Naive thymus-derived CD8-positive, alpha-beta T cell (primary cell): ENCODE measurements around the gene VAMP8. TPM values are rescaled to one million over a fixed set of nuclear protein-coding genes. Genes with fewer than 3 reads are reported as not detected.

Experiments
- ATAC-seq, 2 donors: fragments of 150-1000 bp; cut with Tn5 transposase in 1 of 2; sonication (Bioruptor Pico), chemical (Tn5 transposase) in 1 of 2; 1 replicate in 1 of 2; 2 replicates in 1 of 2; pipeline ENCODE4 v1.10.0; 2021; ENCODE audit warnings: mild to moderate bottlenecking in 2 of 2, moderate library complexity in 2 of 2
- POLR2A ChIA-PET: fragments of 350-600 bp; sonication (Branson Sonifier 250); formaldehyde crosslinking; loops from one replicate; lab custom pipeline; 2021; ENCODE audit warnings: antibody characterized with exemption; lab: Charles Lee
- DNase-seq, 10 donors: peaks; one replicate each; pipeline versions ENCODE4 v3.0.0 to v3.0.0-alpha.2; 2020 to 2022
- H3K27ac Mint-ChIP-seq, 10 donors: one replicate each; pipeline ENCODE4 v1.8.0; 2020 to 2022; ENCODE audit warnings: mild to moderate bottlenecking in 10 of 10, mixed read lengths in 10 of 10, moderate library complexity in 4 of 10, inconsistent platforms in 1 of 10
- H3K27me3 Mint-ChIP-seq, 5 donors: one replicate each; pipeline ENCODE4 v1.8.0; 2021 to 2022; ENCODE audit warnings: mixed read lengths in 5 of 5
- H3K36me3 Mint-ChIP-seq, 3 donors: one replicate each; pipeline ENCODE4 v1.8.0; 2020 to 2022; ENCODE audit warnings: mixed read lengths in 3 of 3, mild to moderate bottlenecking in 2 of 3, inconsistent platforms in 1 of 3
- H3K4me1 Mint-ChIP-seq, 4 donors: one replicate each; pipeline ENCODE4 v1.8.0; 2021 to 2022; ENCODE audit warnings: mixed read lengths in 4 of 4
- H3K4me3 Mint-ChIP-seq, 10 donors: one replicate each; pipeline ENCODE4 v1.8.0; 2020 to 2022; ENCODE audit warnings: mild to moderate bottlenecking in 10 of 10, mixed read lengths in 10 of 10, moderate library complexity in 6 of 10, inconsistent platforms in 1 of 10
- H3K9me3 Mint-ChIP-seq, 9 donors: one replicate each; pipeline ENCODE4 v1.8.0; 2020 to 2022; ENCODE audit warnings: mixed read lengths in 9 of 9, mild to moderate bottlenecking in 3 of 9, inconsistent platforms in 1 of 9, moderate library complexity in 1 of 9
- polyA plus RNA-seq, 3 donors: library from polyadenylated mRNA; unstranded; fragments of 300-500 nt; fragmentation: Illumina TruSeq; gene quantifications; one replicate each; pipeline ENCODE4 v1.2.3, GENCODE V29; 2021
- total RNA-seq, 8 experiments: library from RNA in 2 of 8; stranded (reverse) in 2 of 8; gene quantifications; one replicate each; pipeline ENCODE4 v1.2.3 and lab custom pipeline; 2021 to 2026

Gene VAMP8
- 10 to 100 TPM; 71.4 to 73.9 TPM for total RNA-seq
- polyA plus RNA-seq: 100 to 1,000 TPM; 321 to 405 (median 373) TPM
- 30.5 to 48.3 (median 34.0) reads per million in 6 experiments for total RNA-seq (lab: John Stamatoyannopoulos, UW)

DNA sequence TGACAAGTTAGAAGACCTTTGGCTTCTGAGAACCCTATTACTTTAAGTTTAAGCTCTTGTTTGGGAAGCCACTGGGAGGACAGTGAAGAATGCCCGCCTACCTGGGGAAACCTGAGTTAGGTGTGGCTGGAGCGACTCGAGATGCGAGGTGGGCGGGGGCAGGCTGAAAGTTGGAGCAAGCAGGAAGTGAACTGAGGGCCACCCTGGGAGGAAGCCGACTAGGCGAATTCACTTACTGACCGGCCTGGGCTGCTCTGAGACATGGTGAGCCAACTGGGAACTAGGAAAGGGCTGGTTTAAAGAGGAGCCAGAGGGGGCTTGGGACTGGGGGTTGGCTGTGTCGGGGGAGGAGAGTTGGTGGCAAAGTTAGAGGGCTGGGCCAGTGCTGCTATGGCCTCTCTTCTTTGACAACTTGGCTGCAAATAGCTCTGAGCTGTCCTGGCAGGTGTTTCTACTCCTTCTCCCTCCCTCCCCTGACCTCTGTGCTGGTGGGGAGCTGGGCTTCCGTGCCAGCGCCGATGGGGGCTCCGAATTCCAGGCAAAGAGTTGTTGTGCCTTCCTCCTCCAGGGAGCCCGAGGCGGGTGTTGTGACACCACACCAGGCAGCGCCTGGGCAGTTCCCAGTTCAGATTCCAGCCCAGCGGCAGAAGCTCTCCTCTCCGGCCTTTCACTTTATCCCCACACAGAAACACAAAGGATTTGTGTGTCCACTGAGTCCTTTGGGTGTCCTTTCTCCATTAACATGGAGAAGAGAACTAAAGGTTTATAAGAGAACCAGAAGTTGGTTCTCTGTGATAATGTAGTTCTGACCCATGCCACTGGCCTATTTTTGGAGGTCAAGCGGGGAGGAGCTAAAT lies at the start of gene VAMP8:
Gene VAMP8 (plus strand): TSS at position 201 of the 857 bp plus-strand sequence. CDS start 61 bp downstream, at position 262.
- Mint-ChIP-seq H3K4me3 (peak within 1 kb of the TSS; percentile 88 to 98 (median 94)), H3K4me1 (peaks cover 23 to 43% (median 43%) of the 10 kb centered on the region in 4 donors), H3K27ac (peak within 1 kb of the TSS; percentile 88 to 98 (median 93)), H3K9me3 (no peaks in the 10 kb centered on the region), H3K36me3 (peaks cover 0 to 21% (median 7%) of the 10 kb centered on the region in 3 donors), H3K27me3 (no peaks in the 10 kb centered on the region)
- DNase-seq (peak; percentile 41 to 80 (median 49)), ATAC-seq (peak; percentile 81 to 86)
- POLR2A ChIA-PET: interaction anchor here (0.7 to 3.2 kb wide), 11 partner anchors 10 to 146 kb away, joined by 3 to 29 read pairs (median 5); partner anchors contain the start of genes C2orf68 and RNF181

DNA sequence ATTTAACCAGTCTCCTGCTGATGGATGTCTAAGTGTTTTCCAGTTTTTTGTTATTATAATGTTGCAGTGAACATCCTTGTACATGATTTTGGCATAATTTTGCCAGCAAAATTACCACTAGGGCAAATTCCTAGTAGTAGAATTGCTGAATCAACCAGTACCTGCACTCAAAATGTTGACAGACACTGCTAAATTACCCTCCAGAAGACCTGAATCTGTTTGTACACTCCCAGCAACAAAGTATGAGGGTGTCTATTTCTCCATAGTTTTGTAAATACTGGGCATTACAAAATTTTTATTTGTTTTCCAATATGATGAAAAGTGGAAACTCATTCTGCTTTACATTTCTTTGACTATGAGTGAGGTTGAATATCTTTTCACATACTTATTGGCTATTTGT lies 49.6 kb upstream of the VAMP8 start:
- Mint-ChIP-seq H3K27ac (no peak overlapping the region), H3K4me1 (peaks cover 0 to 6% (median 5%) of the 10 kb centered on the region in 4 donors), H3K9me3 (no peaks in the 10 kb centered on the region), H3K27me3 (peaks cover 0 to 9% (median 5%) of the 10 kb centered on the region in 5 donors), H3K4me3 (no peak overlapping the region), H3K36me3 (no peaks in the 10 kb centered on the region)
- DNase-seq (no peak), ATAC-seq (no peak)
- POLR2A ChIA-PET: no interaction called here

DNA sequence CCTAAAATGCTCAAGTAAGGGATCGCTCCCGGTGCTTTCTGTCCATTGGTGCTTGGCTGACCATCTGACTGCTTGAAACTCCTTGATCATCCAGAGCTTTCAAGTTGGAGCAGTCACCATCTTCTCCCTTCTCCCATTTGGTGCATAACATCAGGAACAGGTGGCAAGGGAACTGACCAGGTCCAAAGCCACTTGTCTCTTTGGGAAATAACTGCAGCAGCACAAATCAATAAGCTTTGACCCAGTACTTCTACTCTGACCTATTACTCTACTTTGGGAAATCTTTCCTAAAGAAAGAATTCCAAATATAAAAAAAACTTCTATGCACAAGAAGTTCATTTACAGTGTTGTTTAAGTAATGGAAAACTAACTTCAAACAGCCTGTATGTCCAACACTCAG lies 49.0 kb upstream of the VAMP8 start:
- H3K36me3 Mint-ChIP-seq: no peaks in the 10 kb centered on the region
- ATAC-seq (no peak), DNase-seq (no peak)
- H3K4me1 Mint-ChIP-seq: peaks cover 0 to 6% (median 5%) of the 10 kb centered on the region in 4 donors
- H3K9me3 Mint-ChIP-seq: no peaks in the 10 kb centered on the region
- no peak overlapping the region for H3K27ac Mint-ChIP-seq
- POLR2A ChIA-PET: interaction anchor here (2.0 kb wide), 1 partner anchor 10 kb away, joined by 6 read pairs; the partner anchor contains the start of gene MAT2A
- peaks cover 0 to 9% (median 5%) of the 10 kb centered on the region in 5 donors for H3K27me3 Mint-ChIP-seq
- H3K4me3 Mint-ChIP-seq: no peak overlapping the region

DNA sequence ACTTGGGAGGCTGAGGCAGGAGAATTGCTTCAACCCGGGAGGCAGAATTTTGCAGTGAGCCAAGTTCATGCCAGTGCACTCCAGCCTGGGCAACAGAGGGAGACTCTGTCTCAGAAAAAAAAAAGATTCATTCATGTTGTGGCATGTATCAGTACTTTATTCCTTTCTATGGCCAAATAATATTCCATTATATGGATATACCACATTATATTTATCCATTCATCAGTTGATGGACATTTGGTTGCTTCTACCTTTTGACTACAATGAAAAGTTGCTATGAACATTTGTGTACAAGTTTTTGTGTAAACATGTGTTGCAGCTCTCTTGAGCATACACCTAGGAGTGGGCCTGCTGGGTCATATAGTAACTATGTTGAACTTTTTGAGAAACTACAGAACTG lies 47.6 kb upstream of the VAMP8 start:
- Mint-ChIP-seq H3K4me3 (no peak overlapping the region), H3K4me1 (no peaks in the 10 kb centered on the region), H3K27me3 (peaks cover 0 to 9% (median 5%) of the 10 kb centered on the region in 5 donors), H3K9me3 (no peaks in the 10 kb centered on the region), H3K36me3 (no peaks in the 10 kb centered on the region), H3K27ac (no peak overlapping the region)
- POLR2A ChIA-PET: interaction anchor here (2.0 kb wide), 1 partner anchor 9 kb away, joined by 6 read pairs; the partner anchor contains the start of gene MAT2A
- ATAC-seq: no peak
- DNase-seq: no peak

DNA sequence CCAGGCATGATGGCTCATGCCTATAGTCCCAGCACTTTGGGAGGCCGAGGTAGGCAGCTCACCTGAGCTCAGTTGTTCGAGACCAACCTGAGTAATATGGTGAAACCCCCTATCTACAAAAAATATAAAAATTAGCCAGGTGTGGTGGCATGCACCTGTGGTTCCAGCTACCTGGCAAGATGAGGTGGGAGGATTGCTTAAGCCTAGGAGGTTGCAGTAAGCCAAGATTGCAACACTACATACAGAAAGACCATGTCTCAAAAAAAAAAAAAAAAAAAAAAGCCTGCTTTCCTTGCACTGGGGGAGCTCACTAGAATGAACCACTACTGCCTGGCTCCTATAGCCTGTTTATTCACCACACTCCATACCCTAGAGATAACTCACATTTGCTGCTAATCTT lies 45.8 kb upstream of the VAMP8 start:
- Mint-ChIP-seq H3K9me3 (no peaks in the 10 kb centered on the region), H3K27me3 (peaks cover 0 to 8% (median 4%) of the 10 kb centered on the region in 5 donors), H3K4me3 (no peak overlapping the region), H3K36me3 (no peaks in the 10 kb centered on the region), H3K27ac (no peak overlapping the region), H3K4me1 (peaks cover 0 to 4% (median 0%) of the 10 kb centered on the region in 4 donors)
- POLR2A ChIA-PET: interaction anchor here (0.7 to 1.0 kb wide), 2 partner anchors 8 to 15 kb away, joined by 4 to 7 read pairs; no protein-coding TSS in a partner anchor
- ATAC-seq (no peak), DNase-seq (no peak)

DNA sequence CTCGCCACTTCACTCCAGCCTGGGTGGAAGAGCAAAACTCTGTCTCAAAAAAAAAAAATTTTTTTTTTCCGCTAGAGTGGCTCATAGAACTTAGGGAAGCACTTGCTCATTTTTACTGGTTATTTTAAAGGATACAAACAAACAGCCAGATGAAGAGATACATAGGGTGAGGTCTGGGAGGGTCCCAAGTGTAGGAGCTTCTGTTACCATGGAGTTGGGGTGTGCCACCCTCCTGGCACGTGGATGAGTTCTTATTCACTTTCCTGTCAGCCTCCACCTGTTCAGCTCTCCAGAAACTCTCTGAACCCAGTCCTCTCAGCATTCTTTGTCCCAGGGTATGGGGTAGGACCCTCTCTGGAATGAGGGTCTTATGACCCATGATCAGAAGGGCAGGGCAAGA lies 43.3 kb upstream of the VAMP8 start:
- Mint-ChIP-seq H3K27me3 (peaks cover 0 to under 1% (median 0%) of the 10 kb centered on the region in 5 donors), H3K4me3 (no peak overlapping the region), H3K4me1 (peaks cover 6 to 17% (median 12%) of the 10 kb centered on the region in 4 donors), H3K36me3 (no peaks in the 10 kb centered on the region), H3K9me3 (no peaks in the 10 kb centered on the region), H3K27ac (no peak overlapping the region)
- POLR2A ChIA-PET: interaction anchor here (1.4 kb wide), 1 partner anchor 115 kb away, joined by 3 read pairs; the partner anchor contains the start of gene SH2D6
- no peak for ATAC-seq
- DNase-seq: no peak

DNA sequence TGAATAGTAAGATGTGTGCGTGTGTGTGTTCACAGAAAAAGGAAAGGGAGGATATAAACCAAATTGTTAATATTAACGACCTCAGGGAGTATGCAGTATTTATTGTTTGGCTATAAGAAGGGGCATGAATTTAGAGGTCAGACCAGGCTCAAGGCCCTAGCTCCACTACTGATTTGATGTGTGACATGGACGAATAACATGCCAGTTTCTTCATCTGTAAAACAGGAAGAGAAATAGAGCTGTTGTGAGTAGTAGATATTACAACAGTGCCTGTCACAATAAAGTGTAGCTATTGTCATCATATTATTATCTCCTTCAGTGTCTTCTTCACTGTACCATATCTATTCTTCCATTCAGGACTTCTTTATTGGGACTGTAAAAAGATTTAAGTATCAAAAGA lies 42.5 kb upstream of the VAMP8 start:
- POLR2A ChIA-PET: interaction anchor here (1.4 kb wide), 1 partner anchor 116 kb away, joined by 3 read pairs; the partner anchor contains the start of gene SH2D6
- Mint-ChIP-seq H3K9me3 (no peaks in the 10 kb centered on the region), H3K36me3 (no peaks in the 10 kb centered on the region), H3K4me3 (no peak overlapping the region), H3K4me1 (peaks cover 6 to 18% (median 12%) of the 10 kb centered on the region in 4 donors), H3K27me3 (no peaks in the 10 kb centered on the region), H3K27ac (peak overlapping the region in 4 of 10 donors; percentile 6 to 44 (median 12))
- ATAC-seq: no peak
- DNase-seq: no peak

DNA sequence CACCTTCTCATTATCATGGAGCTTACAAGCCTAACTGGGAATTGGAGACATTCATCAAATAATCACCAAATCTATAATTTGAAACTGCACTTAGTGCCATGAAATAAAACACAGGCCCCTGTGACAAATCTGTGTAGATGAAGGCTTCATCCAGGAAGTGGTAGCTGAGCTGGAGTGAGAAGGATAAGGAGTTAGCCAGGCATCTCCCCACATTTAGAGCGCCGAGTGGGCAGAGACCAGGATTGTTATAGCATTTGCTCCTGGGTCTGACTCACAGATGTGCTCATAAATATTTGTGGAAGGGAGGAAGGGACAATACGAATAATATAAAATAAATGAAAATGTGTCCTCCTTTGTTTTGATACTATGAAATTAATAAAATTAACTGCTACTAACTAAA lies 40.9 kb upstream of the VAMP8 start:
- peak overlapping the region in 1 of 10 donors; percentile 26 for H3K4me3 Mint-ChIP-seq
- H3K27ac Mint-ChIP-seq: peak overlapping the region in 1 of 10 donors; percentile 48
- peaks cover 13 to 34% (median 27%) of the 10 kb centered on the region in 4 donors for H3K4me1 Mint-ChIP-seq
- no peaks in the 10 kb centered on the region for H3K27me3 Mint-ChIP-seq
- ATAC-seq (no peak), DNase-seq (no peak)
- H3K36me3 Mint-ChIP-seq: peaks cover 0 to 12% (median 2%) of the 10 kb centered on the region in 3 donors
- POLR2A ChIA-PET: interaction anchor here (1.4 to 6.7 kb wide), 4 partner anchors 10 to 209 kb away, joined by 4 to 144 read pairs (median 62); partner anchors contain the start of genes GGCX and TGOLN2
- no peaks in the 10 kb centered on the region for H3K9me3 Mint-ChIP-seq

DNA sequence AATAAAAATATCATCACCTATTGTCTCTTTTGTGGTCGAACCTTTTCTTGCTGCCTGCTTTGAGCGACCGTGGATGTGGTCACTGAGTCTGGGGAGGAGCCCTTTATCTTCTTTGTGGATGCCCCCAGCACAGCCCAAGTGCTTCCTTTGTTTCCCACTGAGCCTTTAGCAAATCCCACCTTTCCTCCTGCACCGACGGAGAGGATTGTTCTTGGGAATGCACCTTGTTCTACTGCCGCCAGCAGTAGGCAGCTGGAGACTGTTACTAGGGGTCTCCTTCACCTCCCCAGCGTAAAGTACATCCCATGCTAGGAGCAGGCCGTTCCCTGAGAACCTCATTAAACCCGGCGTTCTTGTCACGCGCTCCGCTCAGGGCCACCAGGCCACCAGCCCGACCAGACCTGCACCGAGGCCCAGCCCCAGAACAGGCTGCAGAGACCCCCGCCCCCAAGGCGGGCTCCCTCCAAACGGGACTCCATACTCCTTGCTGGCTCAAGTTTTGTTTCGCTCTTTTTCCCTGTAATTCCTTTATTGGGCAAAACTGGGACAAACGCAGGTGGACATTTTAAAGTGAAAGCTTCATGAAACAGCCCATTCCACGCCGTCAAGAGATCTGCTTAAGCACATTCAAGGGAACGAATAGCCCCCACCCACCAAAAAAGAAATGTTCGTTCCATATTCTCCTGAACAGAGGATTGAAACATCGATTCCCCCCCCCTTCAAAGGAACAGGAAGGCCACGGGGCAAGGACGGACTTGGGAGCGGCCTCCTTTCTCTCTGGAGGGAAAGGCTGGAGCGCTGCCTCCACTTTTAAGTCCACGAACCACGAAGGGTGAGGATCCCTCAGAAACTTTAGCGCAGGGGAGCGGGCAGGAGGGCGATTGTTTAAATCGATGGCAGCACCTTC lies 39.5 kb upstream of the VAMP8 start:
- ATAC-seq: peak; percentile 4 to 15
- H3K27me3 Mint-ChIP-seq: no peaks in the 10 kb centered on the region

DNA sequence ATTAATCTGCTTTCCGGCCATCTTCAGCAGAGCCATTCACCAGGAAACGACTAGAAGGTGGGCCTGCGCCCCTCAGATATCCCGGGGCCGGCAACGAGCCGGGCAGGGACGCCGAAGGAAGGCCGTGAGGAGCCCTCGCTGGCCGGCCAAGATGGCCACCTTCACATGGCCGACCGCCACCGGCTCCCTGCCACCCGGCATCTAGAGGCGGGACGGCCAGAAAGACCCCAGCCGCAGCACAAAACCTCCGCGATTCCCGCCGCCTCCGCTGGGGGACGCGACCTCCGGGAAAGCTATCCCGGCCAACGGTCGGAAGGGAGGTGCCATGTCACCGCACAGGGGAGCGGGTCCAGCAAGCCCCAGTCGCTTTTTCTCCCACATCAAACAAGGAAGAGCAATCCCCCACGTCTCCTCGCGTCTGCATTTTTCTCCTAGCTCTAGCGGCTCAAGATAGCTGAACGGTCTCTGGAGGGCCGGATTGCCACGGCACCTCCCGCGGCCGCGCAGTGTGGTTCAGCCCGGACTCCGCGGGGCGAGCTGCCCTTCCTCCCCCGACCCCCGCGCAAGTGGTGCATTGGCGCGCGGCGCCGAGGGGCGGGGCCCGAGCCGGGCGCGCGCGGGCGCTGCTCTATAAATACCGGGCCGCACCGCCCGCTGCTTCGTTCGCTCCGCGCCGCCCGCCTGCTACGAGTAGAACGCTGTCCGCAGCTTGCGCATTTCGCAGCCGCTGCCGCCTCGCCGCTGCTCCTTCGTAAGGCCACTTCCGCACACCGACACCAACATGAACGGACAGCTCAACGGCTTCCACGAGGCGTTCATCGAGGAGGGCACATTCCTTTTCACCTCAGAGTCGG lies 38.7 kb upstream of the VAMP8 start, which contains the start of gene MAT2A:
Gene MAT2A (plus strand): TSS at position 662 of the 854 bp plus-strand sequence. CDS start 120 bp downstream, at position 782.
- H3K27ac Mint-ChIP-seq: peak within 1 kb of the TSS; percentile 90 to 98 (median 95)
- no peaks in the 10 kb centered on the region for H3K27me3 Mint-ChIP-seq
- H3K4me1 Mint-ChIP-seq: peaks cover 21 to 50% (median 40%) of the 10 kb centered on the region in 4 donors
- ATAC-seq (peak; percentile 74 to 76), DNase-seq (peak; percentile 71 to 91 (median 86))
- H3K36me3 Mint-ChIP-seq: peaks cover 10 to 34% (median 16%) of the 10 kb centered on the region in 3 donors
- no peaks in the 10 kb centered on the region for H3K9me3 Mint-ChIP-seq
- POLR2A ChIA-PET: interaction anchor here (0.5 to 6.7 kb wide), 36 partner anchors 9 to 902 kb away, joined by 3 to 144 read pairs (median 5); partner anchors contain the start of genes C2orf68, ELMOD3, GGCX and KDM3A
- peak within 1 kb of the TSS; percentile 91 to 96 (median 95) for H3K4me3 Mint-ChIP-seq

More for the DNA sequence above, 39.5 kb upstream of the VAMP8 start:
- no peaks in the 10 kb centered on the region for H3K9me3 Mint-ChIP-seq
- H3K4me1 Mint-ChIP-seq: peaks cover 17 to 47% (median 38%) of the 10 kb centered on the region in 4 donors
- DNase-seq: peak in 6 of 10 donors; percentile 16 to 48 (median 28)
- peak overlapping the region; percentile 90 to 97 (median 94) for H3K27ac Mint-ChIP-seq
- H3K4me3 Mint-ChIP-seq: peak overlapping the region; percentile 91 to 96 (median 95)
- POLR2A ChIA-PET: interaction anchor here (0.7 to 6.7 kb wide), 24 partner anchors 8 to 903 kb away, joined by 3 to 144 read pairs (median 6); partner anchors contain the start of genes C2orf68, ELMOD3, GGCX and KDM3A
- H3K36me3 Mint-ChIP-seq: peaks cover 4 to 26% (median 11%) of the 10 kb centered on the region in 3 donors
